AG10803 (cell line): ENCODE results near the gene ITGAD.

ENCODE experiments used
- DNase-seq: peaks from one replicate; pipeline ENCODE4 v3.0.0; 2010; ENCODE audit warnings: low read depth
- H3K4me3 ChIP-seq: 2 replicates; pipeline ENCODE4 v1.5.1; 2011; ENCODE audit warnings: mild to moderate bottlenecking, low read length, control low read depth
- CTCF ChIP-seq: conservative IDR thresholded peaks from 2 replicates; pipeline ENCODE4 v1.5.1; 2011; ENCODE audit warnings: mild to moderate bottlenecking, low read length, control low read depth, inconsistent platforms

The ITGAD gene

GRCh38 chr16:31382485-31383161 lies 10.5 kb upstream of the ITGAD start:
- TF ChIP-seq CTCF, result peak; percentile 64
- H3K4me3 ChIP-seq, result no peak overlapping the region
- peak; percentile 49 for DNase-seq

- H3K4me3 ChIP-seq, result no peak overlapping the region
- no peak for TF ChIP-seq CTCF
- no peak for DNase-seq
Observed at GRCh38 chr16:31385680-31386079, 7.5 kb upstream of the ITGAD start.

DNA sequence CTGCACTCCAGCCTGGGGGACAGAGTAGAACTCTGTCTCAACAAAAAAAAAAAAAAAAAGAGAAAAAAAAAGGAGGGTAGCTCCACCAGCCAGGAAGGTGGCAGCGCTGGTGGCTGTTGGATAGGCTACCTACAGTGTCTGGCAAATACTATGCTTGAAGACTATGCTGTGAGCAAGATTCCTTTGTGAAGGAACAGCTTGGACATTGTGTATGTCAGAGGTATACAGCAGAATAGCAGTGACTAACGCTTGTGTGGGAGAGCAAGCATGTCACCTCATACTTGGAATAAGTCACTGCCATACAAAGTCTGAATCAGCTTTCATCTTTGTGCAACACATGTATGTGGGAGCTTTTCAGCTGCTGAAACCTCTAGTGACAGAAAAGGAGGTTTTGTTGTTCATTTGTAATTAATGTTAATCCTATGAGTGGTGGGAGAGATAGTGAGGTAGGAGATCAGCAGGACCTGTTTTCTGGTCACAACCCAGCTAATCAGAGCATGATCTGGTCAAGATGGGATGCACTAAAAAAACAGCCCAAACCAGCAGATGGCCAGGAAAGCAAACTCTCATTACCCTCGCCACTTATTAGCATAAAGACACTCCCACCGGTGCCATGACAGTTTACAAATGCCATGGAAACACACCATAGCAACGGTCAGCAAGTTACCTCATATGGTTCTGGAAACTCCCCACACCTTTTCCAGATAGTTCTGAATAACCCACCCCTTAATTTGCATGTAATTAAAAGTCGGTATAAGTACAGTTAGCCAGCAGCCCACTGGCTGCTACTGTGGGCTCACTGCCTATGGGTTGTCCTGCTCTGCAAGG lies 6.8 kb upstream of the ITGAD start:
- peak; percentile 50 for DNase-seq
- TF ChIP-seq CTCF, result no peak
- H3K4me3 ChIP-seq, result no peak overlapping the region

- TF ChIP-seq CTCF, result no peak
- H3K4me3 ChIP-seq, result no peak overlapping the region
- DNase-seq, result no peak
Observed at GRCh38 chr16:31388535-31388934, 4.6 kb upstream of the ITGAD start.

DNA sequence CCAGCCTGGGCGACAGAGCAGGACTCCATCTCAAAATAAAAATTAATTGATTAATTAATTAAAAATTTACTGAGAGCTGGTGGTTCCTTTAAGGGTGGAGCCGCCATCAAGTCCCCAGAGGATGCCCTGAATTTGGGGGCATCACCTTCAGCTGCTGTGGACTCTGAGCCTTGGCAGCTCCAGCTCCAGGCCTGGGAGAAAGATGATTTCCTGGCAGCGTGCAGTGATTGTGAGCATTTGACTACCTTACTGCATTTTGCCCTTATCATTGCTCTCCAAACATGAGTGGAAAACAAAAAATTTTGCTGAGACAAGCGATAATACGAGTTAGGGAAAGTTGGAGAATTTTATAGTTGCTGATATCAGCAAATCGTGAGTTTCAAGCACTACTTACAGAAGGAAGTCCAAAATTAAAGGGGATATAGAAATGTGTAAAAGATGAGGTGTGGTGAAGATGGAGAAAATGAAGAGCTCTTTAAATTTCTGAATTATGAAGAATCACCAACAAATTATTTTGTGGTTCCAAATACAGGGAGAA lies 2.6 kb upstream of the ITGAD start:
- DNase-seq, result no peak
- no peak for TF ChIP-seq CTCF
- no peak overlapping the region for H3K4me3 ChIP-seq

DNA sequence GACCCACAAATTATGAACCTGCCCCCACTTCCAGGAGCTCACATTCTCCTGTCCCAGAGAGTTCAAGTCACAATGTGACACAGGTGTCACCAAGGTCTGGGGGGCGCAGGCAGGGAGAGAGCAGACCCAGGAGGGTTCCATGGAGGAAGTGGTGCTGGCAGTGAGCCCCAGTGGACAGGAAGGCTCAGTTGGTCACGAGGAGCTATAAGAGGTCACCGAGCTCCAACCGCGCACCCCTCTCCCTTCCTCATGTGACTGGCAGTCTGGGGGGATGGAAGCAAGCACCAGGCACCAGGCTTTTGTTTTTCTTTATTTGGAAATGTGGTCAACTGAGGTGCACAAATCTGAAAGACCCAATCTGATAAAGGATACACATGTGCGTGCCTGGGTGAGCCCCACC lies 2.5 kb downstream of the ITGAD start:
- no peak for DNase-seq
- no peak overlapping the region for H3K4me3 ChIP-seq
- TF ChIP-seq CTCF, result no peak
